NCI-H345 (cell line): ENCODE results near the gene LMO2.
A peak's percentile ranks its signal among the peaks of the same experiment; 100 is the strongest.
"Not testable (repeated sequence)": the region's sequence is repeated elsewhere in the genome, so short reads cannot be mapped to it uniquely, and the experiment has no call there.

Experiments
- DNase-seq: peaks from one replicate; lab custom pipeline; 2025; lab: John Stamatoyannopoulos, UW

LMO2 gene

DNA sequence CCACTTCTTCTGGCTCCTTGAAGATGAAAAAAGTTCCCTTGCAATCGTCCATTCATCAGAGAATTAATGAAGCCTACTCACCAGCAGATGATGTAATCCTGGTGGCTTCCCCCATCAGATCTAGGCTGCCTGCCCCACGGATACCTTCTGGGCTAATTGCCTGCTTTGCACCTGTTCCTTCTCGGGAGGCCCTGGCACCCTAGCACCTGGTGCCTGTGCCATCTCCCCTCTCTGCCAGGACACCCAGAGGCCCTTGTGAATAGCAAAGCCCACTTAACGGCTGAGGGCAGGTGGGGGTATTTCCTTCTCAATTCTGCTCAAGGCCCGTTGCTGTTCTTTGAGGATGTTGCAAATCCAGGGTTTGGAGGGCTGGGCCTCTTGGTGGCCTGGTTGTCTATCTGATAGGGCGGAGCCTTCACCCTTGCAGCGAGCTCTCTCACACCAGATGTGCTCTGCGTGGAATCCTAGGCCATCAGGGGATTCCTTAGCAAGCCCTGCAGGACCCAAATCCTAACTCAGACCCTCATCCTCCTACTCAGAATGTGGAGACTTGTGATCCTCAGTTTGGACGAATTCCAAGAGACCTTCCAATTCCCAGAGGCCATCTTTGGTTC, at the start of gene LMO2:
TSS of gene LMO2 (minus strand) at position 363 of the 614 bp plus-strand sequence. CDS start 22,360 bp downstream, outside the sequence.
- peak; percentile 81 for DNase-seq

DNA sequence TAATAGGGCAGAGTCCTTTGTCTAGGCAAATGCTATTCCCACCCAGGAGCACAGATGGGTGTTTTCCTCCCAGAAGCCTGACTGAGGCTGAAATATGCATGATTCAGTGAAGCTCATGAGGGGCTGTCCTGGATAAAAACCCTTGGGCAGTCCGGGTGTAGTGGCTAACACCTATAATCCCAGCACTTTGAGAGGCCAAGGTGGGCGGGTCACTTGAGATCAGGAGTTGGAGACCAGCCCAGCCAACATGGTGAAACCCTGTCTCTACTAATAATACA, 48.6 kb upstream of the LMO2 start:
- no peak for DNase-seq

DNA sequence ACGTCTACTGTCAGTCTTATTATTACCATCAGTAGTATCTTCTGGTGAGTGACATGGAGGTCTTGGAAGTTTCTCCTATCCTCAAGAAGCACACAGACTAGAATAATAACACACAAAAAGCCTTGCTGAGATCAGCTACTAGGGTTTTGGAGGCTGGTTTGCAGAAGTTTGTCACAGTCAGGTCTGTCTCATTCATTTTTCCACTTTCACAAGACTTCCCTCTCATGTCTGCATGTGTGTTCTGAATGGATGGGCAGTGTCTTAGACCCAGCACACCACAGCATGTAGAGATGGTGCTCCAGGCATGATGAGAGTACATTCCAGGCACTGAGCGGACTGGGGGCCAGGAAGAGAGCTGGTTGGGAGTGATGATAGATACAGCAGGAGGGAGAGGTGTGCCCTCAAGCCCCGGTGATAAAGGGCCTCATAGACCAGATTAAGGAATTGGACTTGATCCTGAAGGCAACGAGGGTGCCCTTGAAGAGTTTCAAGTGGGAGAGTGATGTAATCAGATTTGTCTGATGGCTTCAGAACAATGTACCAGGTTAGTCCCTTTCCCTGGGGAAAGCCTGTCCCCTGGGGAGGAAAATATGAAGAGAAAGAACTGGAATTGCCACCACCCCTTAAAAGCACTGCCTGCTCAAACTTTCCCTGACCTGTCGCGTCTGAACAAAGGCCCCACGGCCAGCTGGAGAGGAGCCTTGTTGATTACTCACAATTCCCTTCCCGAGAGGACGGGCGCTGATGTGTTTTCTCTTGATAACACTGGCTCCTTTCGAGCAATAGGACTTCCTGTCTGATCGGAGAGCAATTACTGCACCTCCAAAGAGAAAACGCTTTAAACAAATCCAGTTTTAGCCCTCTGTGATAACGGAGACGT, 45.1 kb upstream of the LMO2 start:
- peak; percentile 58 for DNase-seq

DNA sequence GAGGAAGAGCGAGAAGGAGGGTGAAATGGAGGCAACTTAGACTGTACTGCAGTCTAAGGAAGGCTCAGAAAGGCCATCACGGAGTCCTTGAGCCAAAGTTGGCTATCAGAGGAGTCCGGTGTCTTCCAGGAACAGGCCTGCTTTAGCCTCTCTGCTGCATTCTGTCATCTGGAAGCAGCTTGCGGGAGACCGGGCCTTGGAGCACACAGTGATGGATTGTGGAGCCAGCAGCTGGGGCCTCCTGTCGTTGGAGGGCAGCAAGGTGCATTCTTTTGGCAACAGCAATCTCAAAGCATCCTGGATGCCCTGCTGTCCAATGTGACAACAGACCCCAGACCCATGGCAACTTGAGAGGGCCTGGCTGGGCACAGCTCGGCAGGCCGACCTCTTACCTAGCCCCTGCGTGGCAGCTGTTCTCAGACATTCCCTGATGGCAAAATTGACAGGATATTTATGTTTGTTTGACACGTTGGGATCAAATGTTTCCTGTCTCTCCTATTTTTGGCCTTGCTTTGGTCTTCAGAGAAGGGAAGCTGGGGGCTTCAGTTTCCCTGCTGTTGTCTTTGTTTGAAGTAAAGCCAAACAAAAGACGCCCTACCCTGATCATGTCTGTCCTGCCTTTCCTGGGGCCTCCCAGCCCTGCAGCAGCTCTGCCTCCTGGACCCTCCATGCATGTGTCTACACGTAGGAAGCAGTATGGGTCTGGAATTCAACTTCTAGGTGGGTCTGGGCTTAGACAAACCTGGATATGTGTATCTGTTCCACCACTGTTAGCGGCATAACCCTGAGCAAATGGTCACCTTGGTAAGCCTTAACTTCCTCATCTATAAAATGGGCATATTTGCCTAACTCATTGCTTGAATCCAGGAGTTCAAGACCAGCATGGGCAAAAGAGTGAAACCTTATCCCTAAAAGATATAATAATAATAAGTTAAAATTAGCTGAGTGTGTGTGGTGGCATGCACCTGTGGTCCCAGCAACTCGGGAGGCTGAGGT, 43.9 kb upstream of the LMO2 start:
- no peak for DNase-seq

DNA sequence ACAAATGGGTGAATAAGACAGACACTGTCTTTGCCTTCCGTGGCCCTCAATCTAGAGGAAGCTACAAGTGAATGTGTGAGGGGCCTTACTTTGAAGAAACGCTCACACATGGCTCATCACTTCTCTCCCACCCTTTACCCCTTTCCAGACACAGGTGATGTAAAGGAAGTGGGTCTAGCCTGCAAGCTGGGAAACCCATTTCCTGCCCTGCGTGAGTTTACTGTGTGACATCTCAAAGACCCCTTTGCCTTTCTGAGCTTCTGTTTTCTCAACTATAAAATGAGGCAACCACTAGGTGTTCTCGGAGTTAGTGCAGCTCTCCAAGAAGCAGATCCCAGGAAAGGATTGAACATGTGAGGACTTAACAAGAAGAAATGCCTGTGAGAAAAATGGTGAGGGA, 43.1 kb upstream of the LMO2 start:
- DNase-seq, result no peak

DNA sequence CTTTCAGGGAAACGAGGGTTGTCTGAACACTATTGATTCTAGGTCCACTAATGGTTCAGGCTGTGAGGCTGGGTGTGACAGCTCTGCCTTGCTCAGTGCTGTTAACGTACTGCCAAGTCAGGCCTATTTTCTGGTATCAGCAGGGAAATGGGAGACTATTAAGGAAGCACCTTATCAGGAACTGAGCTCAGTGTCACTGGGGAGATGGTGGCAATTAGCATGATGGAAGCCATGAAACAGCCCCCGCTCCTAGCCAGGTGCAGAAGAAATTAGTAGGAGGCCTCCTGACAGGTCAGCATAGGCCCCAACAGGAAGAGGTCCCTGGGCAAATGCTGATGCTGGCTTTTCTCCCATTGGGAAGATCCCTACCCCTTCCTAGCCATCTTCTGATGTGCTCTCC, 42.6 kb upstream of the LMO2 start:
- no peak for DNase-seq

DNA sequence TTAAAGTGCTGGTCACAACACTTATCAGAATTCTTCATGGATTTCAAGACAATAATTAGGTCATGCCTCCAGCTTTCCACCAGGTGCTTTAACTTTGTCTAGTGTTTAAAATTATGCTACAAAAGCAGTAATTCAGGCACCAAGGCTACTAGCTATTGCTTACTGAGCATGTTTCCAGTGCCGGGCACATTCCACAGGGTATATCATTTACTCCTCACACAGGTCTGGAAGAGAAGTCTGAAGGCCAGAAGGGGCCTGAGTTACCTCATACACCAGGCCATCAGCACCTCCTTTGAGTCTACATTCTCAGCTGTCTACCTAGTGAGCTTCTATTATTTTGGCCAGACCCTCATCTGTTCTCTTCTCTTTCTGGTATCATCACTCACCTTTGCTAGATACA, 41.7 kb upstream of the LMO2 start:
- no peak for DNase-seq

DNA sequence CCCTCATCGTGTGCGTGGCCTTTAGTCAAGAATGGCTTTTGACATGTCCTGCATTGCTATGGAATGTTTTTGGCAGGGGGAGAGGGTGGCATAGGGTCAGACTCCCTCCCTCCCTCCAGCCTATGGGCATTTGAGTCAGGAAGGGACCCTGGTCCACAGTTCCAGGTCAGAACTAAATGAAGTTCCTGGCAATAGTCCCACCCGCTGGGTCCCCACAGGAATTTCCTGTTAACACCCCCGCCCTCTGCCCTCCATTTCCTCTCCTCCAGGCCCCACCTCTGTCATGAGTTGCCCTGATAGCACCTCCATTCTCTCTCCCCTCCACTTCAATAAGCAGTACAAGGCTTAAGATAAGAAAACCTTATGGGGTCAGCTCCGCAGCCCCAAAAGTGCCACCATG, 40.8 kb upstream of the LMO2 start:
- no peak for DNase-seq

DNA sequence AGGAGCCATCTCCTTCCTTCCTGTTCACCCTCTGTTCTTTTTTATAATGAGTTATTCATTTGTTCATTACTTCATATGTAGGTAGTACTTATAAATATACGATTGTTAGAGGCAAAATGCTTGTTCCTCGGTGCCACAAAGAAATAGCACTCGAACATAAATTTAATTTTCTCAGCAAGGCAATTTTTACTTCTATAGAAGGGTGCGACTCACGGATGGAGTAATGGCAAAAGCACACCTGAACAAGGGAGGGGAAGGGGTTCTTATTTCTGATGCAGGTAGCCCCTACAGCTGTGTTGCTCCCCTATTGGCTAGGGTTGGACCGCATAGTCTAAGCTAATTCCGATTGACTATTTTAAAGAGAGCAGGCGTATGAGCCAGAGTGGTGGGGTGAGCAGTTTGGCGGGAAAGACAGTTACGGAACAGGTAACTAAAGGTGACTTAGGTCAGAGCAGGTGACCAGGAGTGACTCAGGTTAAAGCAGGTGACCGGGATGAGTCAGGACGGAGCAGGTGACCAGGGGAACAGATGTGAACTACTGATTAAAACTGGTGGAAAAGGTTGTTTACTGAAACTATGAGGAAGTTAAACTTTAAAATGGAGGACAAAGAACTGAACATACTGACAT, 40.0 kb upstream of the LMO2 start:
- DNase-seq, result not testable (repeated sequence)

DNA sequence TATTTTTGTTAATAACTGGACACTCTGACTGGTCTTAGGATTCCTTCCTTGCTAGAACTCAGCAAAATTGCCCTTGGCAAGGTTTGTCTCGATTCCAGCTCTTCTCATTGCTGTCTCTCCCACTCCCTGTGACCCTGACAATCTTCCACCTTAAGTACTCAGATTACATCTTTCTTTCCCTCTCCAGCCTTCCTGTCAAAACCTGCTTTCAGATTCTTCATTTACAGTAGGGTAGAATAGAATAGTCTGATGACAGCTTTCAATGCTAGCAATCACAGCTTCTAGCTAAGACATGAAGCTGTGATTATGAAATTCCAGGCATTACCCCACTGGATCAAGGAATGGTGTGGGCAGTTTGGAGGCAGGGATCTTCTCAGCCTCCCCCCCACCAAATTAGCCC, 39.2 kb upstream of the LMO2 start:
- no peak for DNase-seq

DNA sequence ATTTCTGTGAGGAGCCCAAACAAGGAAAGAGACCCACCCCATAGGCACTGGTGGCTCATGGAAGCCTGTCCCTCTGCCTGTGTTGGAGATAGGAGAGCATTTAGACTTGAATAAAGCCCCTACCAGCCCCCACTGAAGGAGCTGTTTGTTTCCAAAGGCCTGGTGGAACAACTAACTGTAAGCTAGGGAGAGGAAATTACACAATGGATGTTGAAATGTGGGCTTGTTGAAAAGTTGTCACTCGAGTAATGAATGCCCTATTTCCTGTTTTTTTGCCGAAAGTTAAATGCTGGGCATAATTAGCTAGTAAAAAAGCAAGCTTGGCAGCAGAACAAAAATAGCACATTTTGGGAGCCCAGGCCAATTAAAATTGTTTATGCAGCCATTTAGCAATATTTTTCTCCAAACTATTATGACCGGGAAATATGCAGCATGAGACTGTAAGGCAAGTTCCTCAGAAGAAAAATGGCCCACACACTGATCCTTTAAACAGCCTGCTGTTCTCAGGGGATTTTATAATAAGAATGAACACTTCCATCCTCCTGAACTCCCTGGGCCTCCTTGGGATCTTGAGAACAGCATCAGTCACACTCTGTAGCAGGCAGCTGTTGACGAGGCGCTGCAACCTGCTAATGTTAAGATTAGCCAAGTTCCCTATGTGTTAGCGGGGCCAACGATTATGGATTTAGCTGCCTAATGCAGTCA, 38.6 kb upstream of the LMO2 start:
- no peak for DNase-seq

DNA sequence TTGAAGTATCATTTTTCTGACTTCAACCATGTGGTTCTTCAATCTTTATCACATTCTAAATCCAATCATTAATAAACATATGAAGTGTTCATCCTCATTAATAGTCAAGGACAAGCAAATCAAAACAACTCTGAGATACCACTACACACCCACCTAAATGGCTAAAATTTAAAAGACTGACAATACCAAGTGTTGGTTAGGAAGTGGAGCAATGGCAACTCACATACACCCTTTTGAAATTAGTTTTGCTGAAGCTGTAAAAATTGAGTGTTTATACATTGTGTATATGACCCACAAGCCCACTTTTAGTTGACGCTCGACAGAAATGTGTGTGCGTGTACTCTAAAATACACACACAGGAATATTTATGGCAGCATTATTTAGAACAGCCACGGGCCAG, 36.7 kb upstream of the LMO2 start:
- DNase-seq, result no peak

DNA sequence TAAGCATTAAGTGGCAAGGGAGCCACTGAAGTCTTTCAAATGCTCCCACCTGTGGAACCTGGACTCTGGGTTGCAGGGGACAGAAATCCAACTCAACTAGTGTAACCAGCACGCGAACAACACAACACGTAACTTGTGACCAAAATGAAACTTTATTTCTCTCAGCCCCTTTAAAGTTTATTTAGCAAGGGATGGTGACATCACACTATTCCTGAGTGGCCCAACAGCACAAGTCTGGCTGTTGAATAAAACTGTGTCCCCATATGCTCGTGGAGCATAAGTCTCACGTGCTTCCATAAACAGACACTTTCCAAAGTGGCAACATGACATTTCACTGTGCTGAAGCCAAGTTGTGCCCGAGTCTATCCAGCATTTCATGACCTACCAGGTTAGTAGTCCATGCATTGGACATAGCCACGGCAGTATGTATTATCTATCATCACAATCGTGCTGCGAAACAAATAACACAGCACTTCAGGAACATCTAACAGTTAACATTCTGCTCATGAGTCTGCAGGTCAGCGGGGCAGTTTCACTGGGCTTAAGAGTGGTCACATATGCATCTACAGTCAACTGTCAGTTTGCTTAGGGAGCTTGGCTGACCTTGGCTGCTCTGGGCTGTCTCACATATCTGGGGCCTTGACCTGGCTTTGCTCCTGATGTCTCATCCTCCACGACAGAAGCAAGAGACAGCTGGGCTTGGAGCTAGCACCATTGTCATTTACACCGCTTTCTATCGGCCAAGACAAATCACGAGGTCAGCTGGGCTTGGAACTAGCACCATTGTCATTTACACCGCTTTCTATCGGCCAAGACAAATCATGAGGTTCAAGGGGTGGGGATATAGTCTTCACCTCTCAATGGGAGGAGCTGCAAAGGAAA, 35.0 kb upstream of the LMO2 start:
- no peak for DNase-seq

DNA sequence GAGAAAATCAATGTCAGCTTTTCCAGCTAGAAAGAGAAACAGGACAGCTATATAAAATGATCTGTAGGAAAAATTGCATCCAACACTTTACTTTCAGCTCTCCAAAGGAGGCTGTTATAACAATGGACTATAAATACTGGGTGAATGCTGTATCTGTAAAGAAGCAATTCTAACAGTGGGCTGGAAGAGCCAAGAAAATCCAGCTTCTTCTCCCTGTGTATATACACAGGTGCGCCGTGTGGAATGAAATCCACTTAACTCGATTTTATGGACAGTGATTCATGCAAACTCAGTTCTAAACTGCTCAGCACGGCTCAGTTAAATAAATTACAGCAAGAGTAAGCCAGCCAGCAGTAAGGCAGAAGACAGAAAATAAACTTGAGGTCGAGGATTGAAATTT, 32.5 kb upstream of the LMO2 start:
- DNase-seq, result no peak

DNA sequence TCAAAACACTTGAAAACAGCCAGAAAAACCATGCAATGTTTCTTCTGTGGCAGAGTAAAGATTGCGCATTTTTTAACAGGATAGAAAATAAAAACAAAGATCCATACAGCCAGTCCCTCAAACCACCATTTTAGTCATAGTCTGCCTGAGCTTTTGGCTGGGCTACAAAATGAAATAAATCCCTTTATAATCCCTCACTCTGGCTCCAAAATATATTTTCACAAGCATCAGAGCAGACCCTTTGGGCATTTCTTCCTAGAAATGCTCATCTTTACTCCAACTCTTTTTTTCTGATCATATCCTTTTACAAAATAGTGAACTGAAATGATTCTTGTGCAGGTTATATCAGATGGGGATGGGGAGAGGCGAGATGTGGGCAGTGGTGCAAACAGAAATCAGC, 31.8 kb upstream of the LMO2 start:
- DNase-seq, result no peak

DNA sequence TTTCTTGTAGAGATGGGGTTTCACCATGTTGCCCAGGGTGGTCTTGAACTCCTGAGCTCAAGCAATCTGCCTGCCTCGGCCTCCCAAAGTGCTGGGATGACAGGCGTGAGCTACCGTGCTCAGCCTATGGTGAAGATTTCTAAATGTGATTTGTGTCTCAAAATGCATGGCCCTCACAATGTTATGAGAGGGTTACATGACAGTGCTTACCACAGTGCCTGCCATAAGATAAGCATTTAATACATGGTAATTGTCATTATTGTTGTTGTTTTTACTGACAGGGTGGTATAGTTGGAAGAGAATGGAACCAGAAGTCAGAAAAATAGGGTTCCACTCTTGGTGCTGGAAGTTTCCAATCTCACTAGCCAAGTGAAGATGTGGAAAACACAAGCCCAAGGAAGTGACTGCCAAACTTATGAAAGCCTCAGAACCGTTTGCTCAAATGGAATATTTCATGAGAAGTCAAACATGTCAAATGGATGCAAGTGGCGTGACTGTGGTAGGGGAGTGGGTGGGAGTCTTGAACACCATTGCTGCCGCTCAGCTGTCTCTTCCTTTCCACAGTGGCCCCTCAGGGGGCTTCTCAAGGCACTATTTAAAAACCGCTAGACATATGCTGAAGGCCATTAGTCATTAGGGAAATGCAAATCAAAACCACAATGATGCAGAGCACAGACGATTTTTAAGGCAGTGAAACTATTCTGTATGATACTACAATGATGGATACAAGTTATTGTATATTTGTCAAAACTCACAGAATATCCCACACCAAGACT, 29.1 kb upstream of the LMO2 start:
- no peak for DNase-seq

DNA sequence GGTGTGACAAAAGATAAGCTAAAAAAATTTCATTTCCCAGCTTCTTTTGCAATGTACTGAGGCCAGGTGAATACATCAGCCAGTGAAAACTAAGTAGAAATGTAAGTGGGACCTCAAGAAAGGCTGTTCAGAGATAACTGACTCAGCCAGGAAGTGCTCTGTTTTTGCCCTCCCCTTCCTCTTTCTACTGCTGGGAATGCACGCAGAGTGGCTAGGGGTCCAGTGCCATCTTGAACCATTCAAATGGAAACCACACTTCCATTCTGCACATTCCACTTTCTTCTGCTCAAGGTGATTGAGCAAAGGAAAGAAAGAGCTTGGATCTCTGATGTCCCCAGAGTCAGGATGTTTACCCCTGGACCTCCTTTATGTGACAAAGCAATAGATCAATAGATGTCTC, 27.8 kb upstream of the LMO2 start:
- no peak for DNase-seq

DNA sequence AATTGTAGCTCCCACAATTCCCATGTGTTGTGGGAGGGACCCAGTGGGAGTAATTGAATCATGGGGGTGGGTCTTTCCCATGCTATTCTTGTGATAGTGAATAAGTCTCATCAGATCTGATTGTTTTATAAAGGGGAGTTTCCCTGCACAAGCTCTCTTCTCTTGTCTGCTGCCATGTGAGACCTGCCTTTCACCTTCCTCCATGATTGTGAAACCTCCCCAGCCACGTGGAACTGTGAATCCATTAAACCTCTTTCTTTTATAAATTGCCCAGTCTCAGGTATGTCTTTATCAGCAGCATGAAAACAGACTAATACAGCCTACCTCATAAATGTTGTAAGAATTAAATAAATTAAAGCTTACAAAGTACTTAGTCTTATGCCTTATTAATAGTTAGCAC, 25.5 kb upstream of the LMO2 start:
- not testable (repeated sequence) for DNase-seq

DNA sequence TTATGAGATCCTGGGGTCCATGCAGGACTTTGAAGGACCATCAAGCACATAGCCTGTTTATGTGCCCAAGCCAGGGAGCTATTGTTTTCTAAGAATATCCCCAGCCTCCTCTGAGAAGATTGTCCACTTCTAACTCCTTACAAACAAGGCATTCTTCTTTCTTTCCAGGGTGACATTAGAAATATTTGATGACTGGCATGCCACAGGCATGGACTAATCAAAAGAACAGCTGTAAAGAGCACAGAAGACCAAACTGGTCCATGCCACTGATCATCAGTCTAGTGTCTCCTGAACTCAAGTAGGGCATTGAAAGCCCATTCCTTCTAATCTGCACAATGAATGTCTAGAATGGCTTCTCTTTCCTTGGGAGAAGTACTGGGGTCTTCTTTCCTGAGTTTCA, 24.9 kb upstream of the LMO2 start:
- DNase-seq, result no peak

DNA sequence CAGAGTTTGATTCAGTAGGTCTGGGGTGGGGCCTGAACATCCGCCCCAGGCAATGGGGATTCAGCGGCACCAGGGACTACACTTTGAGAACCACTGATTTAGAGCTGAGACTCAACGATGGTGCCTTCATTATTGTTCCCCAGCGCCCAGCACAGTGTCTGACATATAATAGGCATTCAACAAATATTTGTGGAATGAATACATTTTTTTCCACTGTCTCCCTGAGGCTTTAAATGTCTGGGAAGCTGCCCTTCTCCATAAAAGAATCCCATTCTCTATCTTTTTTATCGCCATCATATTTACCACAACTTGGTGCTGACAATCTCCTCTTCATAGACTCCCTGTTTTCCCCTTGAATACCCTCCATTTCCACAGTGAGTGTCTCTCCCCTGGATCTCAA, 23.6 kb upstream of the LMO2 start:
- no peak for DNase-seq
